Astrocyte of the cerebellum (primary cell): Measurements from ENCODE around the gene UQCC2.

Experiments used
- DNase-seq: peaks from one replicate; pipeline ENCODE4 v3.0.0-alpha.2; 2011; ENCODE audit warnings: low read depth
- H3K4me3 ChIP-seq: 2 replicates; pipeline ENCODE4 v1.5.1; 2011; ENCODE audit warnings: mild to moderate bottlenecking, low read depth, low read length, moderate library complexity
- CTCF ChIP-seq: IDR thresholded peaks from 2 replicates; pipeline ENCODE4 v1.5.1; 2012; ENCODE audit warnings: low read length, low read depth, moderate library complexity, mild to moderate bottlenecking; ENCODE audit errors: missing control alignments
- in situ Hi-C: cut with HindIII; loops from 2 replicates; pipeline ENCODE4 v1.10.0; 2017; ENCODE audit warnings: low sequenced_read_pairs

UQCC2 gene

GRCh38 chr6:33689879-33690278 is 21.6 kb downstream of the UQCC2 start:
- DNase-seq, result no peak
- TF ChIP-seq CTCF, result no peak
- in situ Hi-C loops, result no loop called here

GRCh38 chr6:33689148-33689494 is 22.4 kb downstream of the UQCC2 start:
- TF ChIP-seq CTCF, result no peak
- in situ Hi-C loops, result no loop called here
- DNase-seq, result no peak
- no peak overlapping the region for H3K4me3 ChIP-seq

More at GRCh38 chr6:33689879-33690278, 21.6 kb downstream of the UQCC2 start:
- H3K4me3 ChIP-seq, result no peak overlapping the region

DNA sequence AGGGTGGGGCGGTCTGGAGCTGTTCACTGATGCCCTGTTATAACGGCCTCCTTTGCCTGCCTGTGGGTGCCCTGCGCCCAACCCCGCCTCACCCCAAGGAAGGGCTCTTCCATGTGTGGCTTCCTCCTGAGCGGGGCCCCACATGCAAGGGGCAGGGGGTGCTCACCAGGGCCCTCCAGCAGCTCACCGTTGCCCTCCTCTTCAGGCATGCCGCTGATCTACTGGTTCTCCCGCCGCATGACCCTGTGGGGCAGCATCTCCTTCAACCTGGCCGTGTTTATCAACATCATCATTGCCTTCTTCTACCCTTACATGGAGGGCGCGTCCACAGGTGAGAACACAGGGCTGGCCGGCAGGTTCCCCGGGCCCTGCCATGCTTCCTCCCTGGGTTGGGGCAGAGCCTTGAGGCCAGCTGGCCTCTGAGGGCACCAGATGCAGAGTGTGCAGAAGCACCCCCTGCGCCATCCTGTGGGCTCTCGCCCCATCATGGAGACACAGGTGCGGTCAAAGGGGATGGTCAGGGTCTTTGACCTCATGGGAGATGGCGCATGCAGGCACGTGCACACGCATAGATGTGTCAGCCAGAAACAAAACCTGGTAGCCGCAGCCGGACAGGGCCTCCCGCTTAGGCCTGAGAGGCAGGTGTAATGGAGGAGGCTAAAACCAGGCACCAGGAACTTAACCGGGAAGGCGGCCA is 22.9 kb downstream of the UQCC2 start:
- no peak for TF ChIP-seq CTCF
- no peak for DNase-seq
- no peak overlapping the region for H3K4me3 ChIP-seq
- in situ Hi-C loops, result no loop called here

GRCh38 chr6:33688006-33688405 is 23.5 kb downstream of the UQCC2 start:
- in situ Hi-C loops, result no loop called here
- TF ChIP-seq CTCF, result no peak
- DNase-seq, result no peak
- H3K4me3 ChIP-seq, result no peak overlapping the region

- no peak overlapping the region for H3K4me3 ChIP-seq
- no peak for TF ChIP-seq CTCF
- in situ Hi-C loops, result no loop called here
- no peak for DNase-seq
Measured at GRCh38 chr6:33686981-33687975, 24.2 kb downstream of the UQCC2 start.

- TF ChIP-seq CTCF, result no peak
- in situ Hi-C loops, result no loop called here
- no peak for DNase-seq
- H3K4me3 ChIP-seq, result no peak overlapping the region
Measured at GRCh38 chr6:33686225-33686924, 25.1 kb downstream of the UQCC2 start.
